Heart left ventricle (tissue), 16 donors: ENCODE results near the gene PTGR2. TPM values are rescaled to one million over a fixed set of nuclear protein-coding genes. Genes with fewer than 3 reads are reported as not detected.
"Not testable (repeated sequence)": the region's sequence is repeated elsewhere in the genome, so short reads cannot be mapped to it uniquely, and the experiment has no call there.

Experiments used
- ATAC-seq, 4 donors: fragments of 200-7000 bp; cut with Tn5 transposase; one replicate each; pipeline ENCODE4 v1.9.1; 2020 to 2022; ENCODE audit warnings: moderate library complexity in 4 of 4, mild to moderate bottlenecking in 3 of 4, moderate number of reproducible peaks in 1 of 4
- DNase-seq, 5 donors: peaks; one replicate each; pipeline ENCODE4 v3.0.0-alpha.2; 2020
- H3K27ac ChIP-seq, 12 donors: fragments of 200-600 bp; sonication (generic) in 4 of 12; one replicate each; pipeline versions ENCODE4 v1.5.0 to v1.8.0; 2016 to 2022; ENCODE audit warnings: mild to moderate bottlenecking in 2 of 12
- H3K27me3 ChIP-seq, 9 donors: fragments of 200-600 bp; sonication (generic) in 2 of 9; one replicate each; pipeline versions ENCODE4 v1.5.1 to v1.8.0; 2016 to 2022; ENCODE audit warnings: mild to moderate bottlenecking in 3 of 9
- H3K36me3 ChIP-seq, 9 donors: fragments of 200-600 bp; sonication (generic) in 2 of 9; one replicate each; pipeline versions ENCODE4 v1.5.0 to v1.8.0; 2018 to 2022; ENCODE audit warnings: mild to moderate bottlenecking in 2 of 9
- H3K4me1 ChIP-seq, 12 donors: fragments of 200-600 bp; sonication (generic) in 4 of 12; one replicate each; pipeline versions ENCODE4 v1.5.0 to v1.8.0; 2016 to 2022; ENCODE audit warnings: mild to moderate bottlenecking in 3 of 12
- H3K4me3 ChIP-seq, 12 donors: fragments of 200-600 bp; sonication (generic) in 4 of 12; one replicate each; pipeline versions ENCODE4 v1.5.0 to v1.8.0; 2017 to 2022; ENCODE audit warnings: mild to moderate bottlenecking in 9 of 12, moderate library complexity in 4 of 12
- H3K9me3 ChIP-seq, 12 donors: fragments of 200-600 bp; sonication (generic) in 4 of 12; one replicate each; pipeline versions ENCODE4 v1.5.0 to v1.8.0; 2016 to 2022; ENCODE audit warnings: mild to moderate bottlenecking in 1 of 12
- CTCF ChIP-seq, 12 donors: fragments of 200-600 bp; sonication (generic) in 4 of 12; IDR thresholded peaks; one replicate each; pipeline versions ENCODE4 v1.5.0 to v1.8.0; 2018 to 2022; ENCODE audit warnings: antibody characterized with exemption in 12 of 12, mild to moderate bottlenecking in 5 of 12
- POLR2A ChIP-seq, 2 donors: fragments of 450-650 bp; IDR thresholded peaks; one replicate each; pipeline ENCODE4 v1.6.1; 2017; ENCODE audit warnings: antibody characterized with exemption in 2 of 2, mild to moderate bottlenecking in 2 of 2, moderate library complexity in 2 of 2
- WGBS, 4 donors: extraction: QIAGEN DNeasy Blood & Tissue Kit in 2 of 4; methylation state at CpG; one replicate each; pipeline versions ENCODE4 v1.1.5 to v1.1.7; 2013 to 2018; 5-methylcytosine and 5-hydroxymethylcytosine counted together
- intact Hi-C, 10 donors: fragments of 100-400 bp; cut with DNase I; formaldehyde crosslinking; loops; one replicate each; pipeline versions ENCODE4 v1.11.1 to v1.14.2; 2022
- polyA plus RNA-seq, 2 donors: library from polyadenylated mRNA; stranded (reverse); fragments of 200-250 nt; gene quantifications; one replicate each; pipeline ENCODE4 v1.2.3, GENCODE V29; 2013
- total RNA-seq, 9 donors: library from RNA; depleted of rRNA in 2 of 9; stranded (reverse); fragments of >200 nt in 2 of 9; fragmentation: NEBNext Ultra II Directional in 3 of 9; extraction: Animal tissue kit (Norgen Biotek cat#: 25700) in 3 of 9; gene quantifications; one replicate each; pipeline versions ENCODE4 v1.1.0 to v1.2.4, GENCODE V29; 2016 to 2023
- donor health status: ischemic (EF 13 %, LVEDD 7.1; RV severe dilation, severe dysfunction).
- donor health status: healthy with polysubstance abuse.
- donor health status: DM: no; HTN: yes; CAD: no.
- donor health status: DM: no; HTN: no; CAD: no.
- donor health status: ischemic (EF 25% LVEDD 6.9; RV normal size, moderate dysfunction).
- donor health status: ischemic (EF 25% LVEDD 5.7; RV mildly dilated, moderate dysfunction).
- donor health status: healthy.
- donor health status: DM: yes; HTN: yes; CAD: no.
- donor health status: ischemic (EF 35%, LVEDD 5.7; RV mildly dilated, moderate dysfunction).
- donor health status: nonischemic (EF 11% LVEDD 7.7; RV severe dilation, severe dysfunction).
- donor health status: DM: yes; HTN: yes; CAD: no.
- donor health status: PGD.
- donor health status: ischemic (EF 29% LVEDD 5.4; RV normal size, mild dysfunction).
- donor health status: nonischemic (EF 23%, LVEDD 6.1; RV moderate dilation, normal function).

PTGR2 gene
- total and polyA plus RNA-seq, 11 donors: 10.1 to 55.8 (median 26.3) TPM

- Histone ChIP-seq H3K4me3 (peak overlapping the region in 1 of 12 donors; percentile 92), H3K36me3 (peaks cover 0 to 25% (median 9%) of the 10 kb centered on the region in 9 donors)
- intact Hi-C loops: loop anchor here in 3 of 10 donors (5.0 to 10.0 kb wide), 2 partner anchors 126 to 161 kb away; partner anchors contain the start of genes BBOF1 (in 1 of the 3) and ENTPD5 (in 1 of the 3)
Observed at GRCh38 chr14:73888460-73888725, 36.8 kb downstream of the PTGR2 start.

DNA sequence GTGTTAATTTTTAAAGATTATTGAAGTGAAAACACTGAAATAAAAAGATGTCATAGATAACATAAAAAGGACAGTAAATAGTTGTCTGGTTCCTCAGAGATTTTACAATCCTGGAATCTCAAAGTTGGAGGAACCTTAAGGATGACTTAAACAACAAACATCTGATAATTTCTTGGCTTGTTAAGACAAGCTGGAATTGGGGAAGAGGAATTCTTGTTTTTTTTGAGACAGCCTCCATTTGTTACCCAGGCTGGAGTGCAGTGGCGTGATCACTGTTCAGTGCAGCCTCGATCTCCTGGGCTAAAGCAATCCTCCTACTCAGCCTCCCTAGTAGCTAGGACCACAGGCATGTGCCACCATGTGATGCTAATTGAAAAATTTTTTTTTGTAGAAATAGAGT is 37.3 kb downstream of the PTGR2 start:
- WGBS, 4 donors: 83 to 90% (median 86%) methylated on average over 2 of the region's 2 CpGs
- peaks cover 0 to 34% (median 19%) of the 10 kb centered on the region in 12 donors for H3K4me1 ChIP-seq
- no peak for DNase-seq
- intact Hi-C loops: loop anchor here in 3 of 10 donors (5.0 to 10.0 kb wide), 2 partner anchors 126 to 162 kb away; partner anchors contain the start of genes BBOF1 (in 1 of the 3) and ENTPD5 (in 1 of the 3)
- peaks cover 0 to 27% (median 15%) of the 10 kb centered on the region in 9 donors for H3K36me3 ChIP-seq
- ATAC-seq: no peak
- H3K9me3 ChIP-seq: no peaks in the 10 kb centered on the region
- TF ChIP-seq CTCF (IDR thresholded peaks at IDR 0.05): no peak
- TF ChIP-seq POLR2A (IDR thresholded peaks at IDR 0.05): no peak
- no peak overlapping the region for H3K27ac ChIP-seq
- H3K4me3 ChIP-seq: no peak overlapping the region
- no peaks in the 10 kb centered on the region for H3K27me3 ChIP-seq

More at GRCh38 chr14:73888460-73888725, 36.8 kb downstream of the PTGR2 start:
- 37 to 62% (median 49%) methylated on average over 3 of the region's 3 CpGs for WGBS, 4 donors
- no peak for TF ChIP-seq POLR2A (IDR thresholded peaks at IDR 0.05)
- TF ChIP-seq CTCF (IDR thresholded peaks at IDR 0.05): no peak
- ATAC-seq (no peak), DNase-seq (no peak)
- Histone ChIP-seq H3K27me3 (no peaks in the 10 kb centered on the region), H3K27ac (peak overlapping the region in 1 of 12 donors; percentile 98), H3K9me3 (no peaks in the 10 kb centered on the region), H3K4me1 (peaks cover 0 to 34% (median 19%) of the 10 kb centered on the region in 12 donors)

DNA sequence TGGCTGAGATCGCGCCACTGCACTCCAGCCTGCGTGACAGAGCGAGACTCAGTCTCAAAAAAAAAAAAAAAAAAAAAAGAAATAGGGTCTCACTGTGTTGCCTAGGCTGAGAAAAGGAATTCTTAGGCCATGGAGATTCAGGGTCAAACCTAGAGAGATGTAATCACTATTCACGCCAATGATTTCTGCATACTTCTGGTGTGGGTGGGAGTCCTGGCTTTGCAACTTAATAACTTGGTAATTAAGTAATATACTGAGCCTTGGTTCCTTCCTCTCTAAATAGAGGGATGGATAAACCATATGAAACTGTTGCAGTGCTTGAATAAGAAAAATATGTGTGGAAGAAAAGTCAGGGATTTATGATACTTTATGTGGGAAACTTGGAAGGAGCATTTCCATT is 37.7 kb downstream of the PTGR2 start:
- WGBS, 4 donors: 78 to 87% (median 83%) methylated on average over 5 of the region's 5 CpGs
- ATAC-seq (no peak), DNase-seq (no peak)
- TF ChIP-seq POLR2A (IDR thresholded peaks at IDR 0.05) (no peak), CTCF (IDR thresholded peaks at IDR 0.05) (no peak)
- Histone ChIP-seq H3K27ac (no peak overlapping the region), H3K36me3 (peaks cover 0 to 31% (median 19%) of the 10 kb centered on the region in 9 donors), H3K4me1 (peaks cover 0 to 34% (median 19%) of the 10 kb centered on the region in 12 donors), H3K9me3 (no peaks in the 10 kb centered on the region), H3K27me3 (no peaks in the 10 kb centered on the region), H3K4me3 (no peak overlapping the region)
- intact Hi-C loops: loop anchor here in 3 of 10 donors (5.0 to 10.0 kb wide), 2 partner anchors 125 to 162 kb away; partner anchors contain the start of genes BBOF1 (in 1 of the 3) and ENTPD5 (in 1 of the 3)

DNA sequence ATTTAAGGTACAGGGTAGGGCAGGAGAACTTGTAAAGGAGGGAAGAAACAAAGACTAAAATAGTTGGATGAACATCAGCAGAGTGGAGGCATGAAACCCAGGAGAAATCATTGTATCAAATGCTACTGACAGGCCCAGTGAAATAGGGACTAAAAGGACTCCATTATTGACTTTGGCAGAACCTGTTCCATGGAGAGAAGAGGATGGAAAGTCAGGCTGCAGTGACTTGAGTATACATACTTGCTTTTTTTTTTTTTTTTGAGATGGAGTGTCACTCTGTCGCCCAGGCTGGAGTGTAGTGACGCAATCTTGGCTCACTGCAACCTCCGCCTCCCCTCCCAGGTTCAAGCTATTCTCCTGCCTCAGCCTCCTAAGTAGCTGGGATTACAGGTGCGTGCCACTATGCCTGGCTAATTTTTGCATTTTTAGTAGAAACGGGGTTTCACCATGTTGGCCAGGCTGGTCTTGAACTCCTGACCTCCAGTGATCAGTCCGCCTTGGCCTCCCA is 42.6 kb downstream of the PTGR2 start:
- Histone ChIP-seq H3K4me1 (peaks cover 0 to 16% (median 0%) of the 10 kb centered on the region in 12 donors), H3K36me3 (peaks cover 0 to 79% (median 67%) of the 10 kb centered on the region in 9 donors)
- H3K27me3 ChIP-seq, H3K4me3 ChIP-seq, H3K9me3 ChIP-seq, ATAC-seq, DNase-seq, H3K27ac ChIP-seq, intact Hi-C loops: not testable (repeated sequence)
- 91 to 96% (median 93%) methylated on average over 6 of the region's 6 CpGs for WGBS, 4 donors
